GM12873 (cell line): ENCODE results near the gene TAF4.

Source experiments
- TF ChIP-seq, protein P1 (sequence below): IDR thresholded peaks from 2 replicates; pipeline ENCODE4 v1.5.1; 2012; ENCODE audit warnings: low read depth, mild to moderate bottlenecking, moderate library complexity, low read length, control low read depth; ENCODE audit not compliant: insufficient read depth; ENCODE audit errors: missing control alignments

The TAF4 gene

DNA sequence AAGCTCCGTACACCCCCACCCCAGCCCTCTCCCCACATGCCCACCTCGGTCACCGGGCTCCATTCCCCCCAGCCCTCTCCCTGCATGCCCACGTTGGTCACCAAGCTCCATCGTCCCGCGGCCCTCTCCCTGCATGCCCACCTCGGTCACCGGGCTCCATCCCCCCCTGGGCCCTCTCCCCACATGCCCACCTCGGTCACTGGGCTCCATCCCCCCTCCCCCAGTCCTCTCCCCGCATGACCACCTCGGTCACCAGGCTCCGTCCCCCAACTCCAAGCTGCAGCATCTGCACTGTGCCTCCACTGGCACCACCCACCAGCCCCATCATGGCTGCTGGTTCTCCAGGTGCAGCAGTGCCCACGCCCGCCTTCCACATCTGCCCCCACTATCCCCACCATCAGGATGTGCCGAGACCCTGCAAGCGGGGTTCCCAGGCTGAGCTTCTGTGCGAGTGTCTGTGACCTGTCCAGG is 16.8 kb downstream of the TAF4 start:
- TF ChIP-seq, protein P1, sequence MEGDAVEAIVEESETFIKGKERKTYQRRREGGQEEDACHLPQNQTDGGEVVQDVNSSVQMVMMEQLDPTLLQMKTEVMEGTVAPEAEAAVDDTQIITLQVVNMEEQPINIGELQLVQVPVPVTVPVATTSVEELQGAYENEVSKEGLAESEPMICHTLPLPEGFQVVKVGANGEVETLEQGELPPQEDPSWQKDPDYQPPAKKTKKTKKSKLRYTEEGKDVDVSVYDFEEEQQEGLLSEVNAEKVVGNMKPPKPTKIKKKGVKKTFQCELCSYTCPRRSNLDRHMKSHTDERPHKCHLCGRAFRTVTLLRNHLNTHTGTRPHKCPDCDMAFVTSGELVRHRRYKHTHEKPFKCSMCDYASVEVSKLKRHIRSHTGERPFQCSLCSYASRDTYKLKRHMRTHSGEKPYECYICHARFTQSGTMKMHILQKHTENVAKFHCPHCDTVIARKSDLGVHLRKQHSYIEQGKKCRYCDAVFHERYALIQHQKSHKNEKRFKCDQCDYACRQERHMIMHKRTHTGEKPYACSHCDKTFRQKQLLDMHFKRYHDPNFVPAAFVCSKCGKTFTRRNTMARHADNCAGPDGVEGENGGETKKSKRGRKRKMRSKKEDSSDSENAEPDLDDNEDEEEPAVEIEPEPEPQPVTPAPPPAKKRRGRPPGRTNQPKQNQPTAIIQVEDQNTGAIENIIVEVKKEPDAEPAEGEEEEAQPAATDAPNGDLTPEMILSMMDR, result no peak

DNA sequence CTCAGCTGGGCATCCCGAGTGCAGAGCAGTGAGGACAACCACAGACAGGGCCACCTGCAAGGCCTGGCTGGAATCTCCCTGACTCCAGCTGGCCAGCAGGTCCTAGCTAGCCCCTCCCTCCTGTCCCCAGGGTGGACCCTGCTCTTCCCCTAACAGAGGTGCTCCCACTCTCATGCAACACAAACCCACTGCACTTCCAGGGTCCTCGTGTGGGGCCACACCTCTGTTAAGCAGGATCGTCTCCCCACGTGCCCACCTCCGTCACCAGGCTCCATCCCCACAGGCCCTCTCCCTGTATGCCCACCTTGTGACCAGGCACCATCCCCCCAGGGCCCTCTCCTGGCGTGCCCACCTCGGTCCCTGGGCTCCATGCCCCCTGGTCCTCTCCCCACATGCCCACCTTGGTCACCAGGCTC is 17.3 kb downstream of the TAF4 start:
- TF ChIP-seq, protein P1, result no peak

DNA sequence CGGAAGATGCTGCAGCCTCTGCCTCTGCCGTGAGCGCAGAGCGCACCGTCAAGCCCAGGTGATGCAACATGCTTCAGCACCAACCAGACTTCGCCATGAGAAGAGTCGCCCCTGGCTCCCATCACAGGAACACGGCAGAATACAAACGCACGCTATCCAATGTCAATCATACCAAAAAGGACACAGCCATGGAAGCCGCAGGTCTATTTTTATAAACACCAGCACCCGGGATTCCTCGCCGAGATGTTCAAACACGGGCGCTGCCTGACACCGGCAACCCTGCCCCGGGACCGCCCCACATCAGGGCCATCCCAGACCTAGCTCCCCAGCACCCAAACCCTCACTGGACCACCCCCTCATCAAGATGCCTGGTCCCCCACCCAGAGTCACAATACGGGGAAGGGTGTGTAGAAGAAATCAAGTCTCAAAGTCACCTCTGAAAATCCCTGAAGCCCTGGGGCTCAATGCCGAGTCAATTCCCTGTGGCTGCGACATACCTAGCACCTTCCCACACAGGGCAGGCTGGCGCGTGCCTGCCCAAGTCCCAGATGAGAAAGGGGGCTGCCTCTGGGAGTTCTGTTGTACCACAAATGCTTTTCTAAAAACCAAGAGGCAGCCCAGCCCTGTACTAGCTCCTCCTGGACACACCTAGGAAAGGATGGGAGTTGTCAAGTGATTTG is 17.9 kb downstream of the TAF4 start:
- TF ChIP-seq, protein P1, result no peak

DNA sequence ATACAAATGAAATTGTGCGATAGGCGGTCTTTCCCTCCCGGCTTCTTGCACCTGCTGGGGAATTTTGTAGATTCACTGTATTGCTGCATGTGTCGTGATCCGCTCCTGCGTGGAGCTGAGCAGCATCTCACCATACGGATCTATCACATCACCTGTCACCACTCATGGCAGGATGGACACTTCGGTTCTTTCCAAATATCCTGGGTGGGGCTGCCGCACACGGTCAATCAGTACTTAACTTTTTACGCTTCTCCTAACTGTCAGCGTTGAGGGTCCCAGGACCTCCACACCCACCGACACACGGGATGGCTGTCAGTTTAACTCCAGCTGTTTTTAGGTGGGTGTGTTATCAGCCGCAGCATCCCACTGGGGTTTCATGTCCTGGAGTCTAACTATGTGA is 19.2 kb downstream of the TAF4 start:
- TF ChIP-seq, protein P1, result no peak

DNA sequence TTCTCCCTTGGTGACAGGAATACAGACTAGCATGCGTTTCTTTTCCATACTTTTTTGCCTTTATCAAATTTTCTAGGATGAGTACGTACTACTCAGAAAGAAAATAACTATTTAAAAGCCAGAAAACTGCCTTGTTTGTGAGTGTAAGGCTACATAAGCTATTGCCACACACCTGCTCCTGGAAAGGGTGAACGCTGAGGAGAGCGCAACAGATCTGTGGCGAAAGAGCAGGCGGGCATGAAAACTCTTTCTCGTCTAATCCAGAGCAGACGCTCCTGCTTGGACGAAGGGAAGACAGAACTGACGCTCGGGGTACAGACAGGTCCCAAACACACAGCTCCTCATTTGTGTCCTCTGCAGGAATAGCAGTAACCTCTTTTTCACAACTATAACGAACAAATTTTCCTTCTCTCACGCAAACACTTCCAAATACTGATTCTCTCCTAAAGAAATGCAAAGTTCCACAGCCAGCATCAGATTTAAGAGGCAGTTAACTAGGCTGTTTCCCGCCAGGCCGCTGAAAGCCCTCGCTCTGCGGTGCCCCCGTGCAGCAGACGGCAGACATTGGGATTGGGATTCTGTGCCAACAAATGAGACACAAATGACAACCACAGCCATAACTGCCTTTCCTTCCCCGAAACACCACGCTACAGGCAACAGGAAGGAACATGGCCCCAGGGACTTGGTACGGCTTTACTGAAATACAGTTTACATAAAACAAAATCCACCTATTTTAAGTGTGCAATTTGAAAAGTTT is 20.0 kb downstream of the TAF4 start:
- TF ChIP-seq, protein P1, result no peak

DNA sequence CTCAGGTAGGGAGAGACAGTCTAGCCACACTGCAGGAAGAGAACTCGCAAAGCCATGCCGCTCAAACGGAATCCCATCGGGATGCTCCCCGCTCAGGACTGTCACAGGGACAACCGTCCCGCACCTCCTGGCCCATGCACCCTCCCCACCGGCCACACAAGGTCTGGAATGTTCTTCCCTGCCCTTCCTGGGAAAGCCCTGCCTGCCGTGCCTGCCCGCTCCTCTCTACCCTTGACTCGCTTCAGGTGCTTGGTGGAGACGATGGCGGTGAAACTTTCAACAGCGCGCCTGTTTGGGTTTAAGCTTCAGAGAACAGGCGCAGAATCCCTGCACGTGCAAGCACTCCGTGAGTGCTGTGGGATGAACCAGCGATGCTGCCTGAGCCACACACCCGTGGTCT is 20.6 kb downstream of the TAF4 start:
- TF ChIP-seq, protein P1, result no peak

DNA sequence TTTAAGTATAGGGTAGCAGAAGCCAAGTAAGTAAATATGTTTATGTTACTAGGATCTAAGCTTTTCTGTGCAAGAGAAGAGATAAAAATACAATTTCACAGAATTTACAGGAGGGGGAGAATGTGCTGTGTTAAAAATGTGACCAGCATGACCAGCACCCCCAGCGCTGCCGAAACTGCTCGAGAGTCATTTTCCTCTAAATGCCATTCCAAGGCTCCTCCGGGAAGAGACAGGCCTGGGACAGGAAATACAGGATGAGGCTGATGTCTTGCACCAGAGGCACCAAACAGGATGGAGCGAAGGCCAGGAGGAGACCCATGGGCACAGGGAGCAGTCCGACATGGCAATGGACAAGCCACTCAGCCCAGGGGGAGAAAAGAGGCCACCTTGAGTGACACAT is 21.1 kb downstream of the TAF4 start:
- TF ChIP-seq, protein P1, result no peak
